Right lobe of liver (tissue), 6 donors: ENCODE data around the gene TMEM245. TPM values are rescaled to one million over a fixed set of nuclear protein-coding genes. Genes with fewer than 3 reads are reported as not detected.
A peak's percentile ranks its signal among the peaks of the same experiment; 100 is the strongest.
"Not testable (repeated sequence)": the region's sequence is repeated elsewhere in the genome, so short reads cannot be mapped to it uniquely, and the experiment has no call there.

Experiments used
- ATAC-seq, 4 donors: fragments of 200-7000 bp; cut with Tn5 transposase; one replicate each; pipeline ENCODE4 v1.9.1; 2020; ENCODE audit warnings: mild to moderate bottlenecking in 4 of 4, moderate library complexity in 4 of 4
- DNase-seq, 3 donors: peaks; one replicate each; pipeline ENCODE4 v3.0.0-alpha.2; 2020
- H3K27ac ChIP-seq, 3 donors: fragments of 200-600 bp; one replicate each; pipeline ENCODE4 v1.8.0; 2022
- H3K27me3 ChIP-seq, 2 donors: fragments of 200-600 bp; one replicate each; pipeline ENCODE4 v1.8.0; 2022
- H3K36me3 ChIP-seq, 4 donors: fragments of 200-600 bp; sonication (generic) in 1 of 4; one replicate each; pipeline versions ENCODE4 v1.5.1 to v1.8.0; 2017 to 2022; ENCODE audit warnings: control low read depth in 1 of 4
- H3K4me1 ChIP-seq, 4 donors: fragments of 200-600 bp; sonication (generic) in 1 of 4; one replicate each; pipeline versions ENCODE4 v1.5.1 to v1.8.0; 2017 to 2022; ENCODE audit warnings: control low read depth in 1 of 4
- H3K4me3 ChIP-seq, 3 donors: fragments of 200-600 bp; one replicate each; pipeline ENCODE4 v1.8.0; 2022
- H3K9me3 ChIP-seq, 4 donors: fragments of 200-600 bp; sonication (generic) in 1 of 4; one replicate each; pipeline versions ENCODE4 v1.5.1 to v1.8.0; 2017 to 2022; ENCODE audit warnings: control low read depth in 1 of 4
- POLR2A ChIP-seq: fragments of 450-650 bp; IDR thresholded peaks from one replicate; pipeline ENCODE4 v1.6.1; 2017; ENCODE audit warnings: antibody characterized with exemption, mild to moderate bottlenecking
- WGBS: methylation state at CpG from one replicate; pipeline ENCODE4 v1.1.6; 2018; ENCODE audit warnings: low coverage, low lambda C conversion rate; ENCODE audit not compliant: insufficient coverage; ENCODE audit errors: missing lambda C conversion rate; 5-methylcytosine and 5-hydroxymethylcytosine counted together
- intact Hi-C, 2 donors: fragments of 100-400 bp; cut with DNase I; formaldehyde crosslinking; loops; one replicate each; pipeline versions ENCODE4 v1.11.2 to v1.14.1; 2022
- total RNA-seq, 6 experiments: library from RNA; depleted of rRNA in 2 of 6; stranded (reverse); fragments of >200 nt in 2 of 6; fragmentation: NEBNext Ultra II Directional in 3 of 6; extraction: Animal tissue kit (Norgen Biotek cat#: 25700) in 3 of 6; gene quantifications; one replicate each; pipeline versions ENCODE4 v1.1.0 to v1.2.4, GENCODE V29; 2016 to 2023
- TF ChIP-seq, protein P1 (sequence below), 4 donors: fragments of 200-600 bp in 3 of 4; fragments of 450-650 bp in 1 of 4; IDR thresholded peaks; one replicate each; pipeline versions ENCODE4 v1.5.1 to v1.8.0; 2016 to 2022; ENCODE audit warnings: antibody characterized with exemption in 4 of 4, mild to moderate bottlenecking in 2 of 4
- donor health status: DM: no; HTN: yes; CAD: no.
- donor health status: DM: no; HTN: no; CAD: no.
- donor health status: DM: no; HTN: no; CAD: no.
- donor health status: DM: no; HTN: yes; CAD: no.
- donor health status: DM: no; HTN: yes; CAD: no.

The TMEM245 gene
- total RNA-seq, 6 experiments from 2014 or later: 24.7 to 39.5 (median 36.8) TPM

DNA sequence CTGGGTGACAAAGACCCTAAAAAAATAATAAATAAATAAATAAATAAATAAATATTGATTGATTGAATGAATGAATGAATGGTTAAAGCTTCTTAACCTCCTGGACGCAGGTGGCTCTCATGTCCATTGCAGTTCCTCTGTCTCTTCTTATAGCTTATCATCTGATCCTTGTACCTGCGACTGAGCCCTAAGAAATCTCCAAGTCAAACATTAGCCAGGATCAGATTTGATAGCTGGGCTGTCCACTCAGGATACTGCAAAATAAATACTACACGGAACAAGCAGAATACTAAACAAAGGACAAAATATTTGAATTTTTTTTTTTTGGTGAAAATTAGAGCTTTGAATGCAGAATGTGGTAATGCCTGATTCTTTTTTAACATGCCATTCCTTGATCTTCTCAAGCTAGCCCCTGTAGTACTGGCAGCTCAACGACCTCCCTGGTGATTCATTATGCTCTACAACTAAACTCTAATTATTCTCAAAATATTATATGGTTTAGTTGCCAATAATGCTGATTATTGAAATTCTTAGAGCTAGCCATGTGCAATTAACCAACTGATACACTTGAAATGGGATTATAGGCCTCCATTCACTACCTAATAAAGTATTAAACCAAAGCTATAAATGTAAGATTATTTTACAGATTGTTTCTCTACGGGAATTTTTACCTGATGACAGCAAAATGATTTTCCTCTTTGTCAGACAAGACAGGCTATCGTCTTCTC is 9.9 kb upstream of the TMEM245 start:
- WGBS: 36% methylated on average over 6 of the region's 6 CpGs
- no peaks in the 10 kb centered on the region for H3K4me1 ChIP-seq

DNA sequence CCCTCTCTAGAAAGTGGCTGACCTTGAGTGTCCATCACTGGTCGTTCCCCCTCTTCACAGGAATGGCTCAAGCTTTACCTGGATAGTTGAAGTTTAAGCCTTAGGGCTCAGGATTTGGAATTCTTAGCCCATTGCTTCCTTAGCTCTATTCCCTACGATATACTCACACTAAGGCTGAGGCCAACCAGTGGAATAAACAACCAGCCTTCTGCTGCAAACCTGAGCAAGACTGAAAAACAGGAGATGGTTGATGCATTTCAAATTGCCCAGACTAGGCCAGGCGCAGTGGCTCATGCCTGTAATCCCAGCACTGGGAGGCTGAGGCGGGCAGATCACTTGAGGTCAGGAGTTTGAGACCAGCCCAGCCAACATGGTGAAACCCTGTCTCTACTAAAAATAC is 6.9 kb upstream of the TMEM245 start:
- 100% methylated on average over 2 of the region's 4 CpGs for WGBS
- intact Hi-C loops, H3K27me3 ChIP-seq: not testable (repeated sequence)

More for the DNA sequence above, 9.9 kb upstream of the TMEM245 start:
- no peaks in the 10 kb centered on the region for H3K36me3 ChIP-seq
- ATAC-seq (peak; percentile 65 to 77 (median 70)), DNase-seq (no peak)
- intact Hi-C loops: no loop called here
- no peak overlapping the region for H3K27ac ChIP-seq
- no peaks in the 10 kb centered on the region for H3K27me3 ChIP-seq
- H3K9me3 ChIP-seq: no peaks in the 10 kb centered on the region
- no peak overlapping the region for H3K4me3 ChIP-seq
- no peak for TF ChIP-seq POLR2A
- TF ChIP-seq, protein P1, sequence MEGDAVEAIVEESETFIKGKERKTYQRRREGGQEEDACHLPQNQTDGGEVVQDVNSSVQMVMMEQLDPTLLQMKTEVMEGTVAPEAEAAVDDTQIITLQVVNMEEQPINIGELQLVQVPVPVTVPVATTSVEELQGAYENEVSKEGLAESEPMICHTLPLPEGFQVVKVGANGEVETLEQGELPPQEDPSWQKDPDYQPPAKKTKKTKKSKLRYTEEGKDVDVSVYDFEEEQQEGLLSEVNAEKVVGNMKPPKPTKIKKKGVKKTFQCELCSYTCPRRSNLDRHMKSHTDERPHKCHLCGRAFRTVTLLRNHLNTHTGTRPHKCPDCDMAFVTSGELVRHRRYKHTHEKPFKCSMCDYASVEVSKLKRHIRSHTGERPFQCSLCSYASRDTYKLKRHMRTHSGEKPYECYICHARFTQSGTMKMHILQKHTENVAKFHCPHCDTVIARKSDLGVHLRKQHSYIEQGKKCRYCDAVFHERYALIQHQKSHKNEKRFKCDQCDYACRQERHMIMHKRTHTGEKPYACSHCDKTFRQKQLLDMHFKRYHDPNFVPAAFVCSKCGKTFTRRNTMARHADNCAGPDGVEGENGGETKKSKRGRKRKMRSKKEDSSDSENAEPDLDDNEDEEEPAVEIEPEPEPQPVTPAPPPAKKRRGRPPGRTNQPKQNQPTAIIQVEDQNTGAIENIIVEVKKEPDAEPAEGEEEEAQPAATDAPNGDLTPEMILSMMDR (IDR thresholded peaks at IDR 0.05): no peak

DNA sequence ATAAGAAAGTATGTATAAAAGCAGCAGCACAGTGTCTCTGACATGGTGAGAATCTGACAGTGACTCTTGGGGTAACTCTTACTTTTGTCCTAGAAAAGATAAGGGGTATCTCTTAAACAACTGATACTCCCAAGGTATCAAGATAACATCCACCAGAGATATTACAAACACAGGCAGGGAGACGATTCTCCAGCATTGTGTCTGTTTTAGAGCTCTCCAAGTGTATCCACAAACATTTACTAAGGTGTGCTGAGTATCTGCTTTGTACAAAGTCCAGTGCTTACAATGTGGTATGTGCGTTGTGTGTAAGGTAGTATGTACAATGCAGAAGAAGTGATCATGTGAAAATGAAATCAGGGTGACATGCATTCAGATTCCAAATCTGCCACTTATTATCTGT is 4.4 kb upstream of the TMEM245 start:
- H3K4me3 ChIP-seq: no peak overlapping the region
- ATAC-seq (no peak), DNase-seq (no peak)
- no peaks in the 10 kb centered on the region for H3K9me3 ChIP-seq
- no peak overlapping the region for H3K27ac ChIP-seq
- 17% methylated on average over 2 of the region's 2 CpGs for WGBS
- no peaks in the 10 kb centered on the region for H3K36me3 ChIP-seq
- intact Hi-C loops: no loop called here
- no peak for TF ChIP-seq POLR2A
- TF ChIP-seq, protein P1 (IDR thresholded peaks at IDR 0.05): no peak
- no peaks in the 10 kb centered on the region for H3K27me3 ChIP-seq
- H3K4me1 ChIP-seq: peaks cover 0 to 3% (median 0%) of the 10 kb centered on the region in 4 donors

More for the DNA sequence above, 6.9 kb upstream of the TMEM245 start:
- not testable (repeated sequence) for H3K36me3 ChIP-seq, H3K27ac ChIP-seq, H3K9me3 ChIP-seq, ATAC-seq, DNase-seq, H3K4me1 ChIP-seq, H3K4me3 ChIP-seq

- intact Hi-C loops: no loop called here
- no peak for TF ChIP-seq POLR2A
- TF ChIP-seq, protein P1 (IDR thresholded peaks at IDR 0.05): no peak
- H3K9me3 ChIP-seq: no peaks in the 10 kb centered on the region
- no peak for DNase-seq
- 54% methylated on average over 11 of the region's 12 CpGs for whole genome bisulfite sequencing
- H3K36me3 ChIP-seq: no peaks in the 10 kb centered on the region
- no peak overlapping the region for H3K4me3 ChIP-seq
- H3K27me3 ChIP-seq: no peaks in the 10 kb centered on the region
- peak overlapping the region in 1 of 3 donors; percentile 40 for H3K27ac ChIP-seq
- ATAC-seq: no peak
- H3K4me1 ChIP-seq: peaks cover 0 to 3% (median 0%) of the 10 kb centered on the region in 4 donors
These were observed 3.2 kb upstream of the TMEM245 start for GRCh38 chr9:109122726-109123621.
